Peyer's patch (tissue), 4 donors: ENCODE results near the gene CD177.
"Not testable (repeated sequence)": the region's sequence is repeated elsewhere in the genome, so short reads cannot be mapped to it uniquely, and the experiment has no call there.

ENCODE experiments used
- POLR2A ChIP-seq, 2 donors: fragments of 450-650 bp; IDR thresholded peaks; one replicate each; pipeline ENCODE4 v1.5.1; 2017; ENCODE audit warnings: antibody characterized with exemption in 2 of 2, mild to moderate bottlenecking in 2 of 2, moderate library complexity in 2 of 2
- TF ChIP-seq, protein P1 (sequence below), 6 experiments: fragments of 450-650 bp in 4 of 6; fragments of 200-600 bp in 2 of 6; sonication (generic) in 1 of 6; IDR thresholded peaks; one replicate each; pipeline ENCODE4 v1.5.1; 2017 to 2019; ENCODE audit warnings: antibody characterized with exemption in 6 of 6, mild to moderate bottlenecking in 3 of 6, moderate library complexity in 1 of 6

DNA sequence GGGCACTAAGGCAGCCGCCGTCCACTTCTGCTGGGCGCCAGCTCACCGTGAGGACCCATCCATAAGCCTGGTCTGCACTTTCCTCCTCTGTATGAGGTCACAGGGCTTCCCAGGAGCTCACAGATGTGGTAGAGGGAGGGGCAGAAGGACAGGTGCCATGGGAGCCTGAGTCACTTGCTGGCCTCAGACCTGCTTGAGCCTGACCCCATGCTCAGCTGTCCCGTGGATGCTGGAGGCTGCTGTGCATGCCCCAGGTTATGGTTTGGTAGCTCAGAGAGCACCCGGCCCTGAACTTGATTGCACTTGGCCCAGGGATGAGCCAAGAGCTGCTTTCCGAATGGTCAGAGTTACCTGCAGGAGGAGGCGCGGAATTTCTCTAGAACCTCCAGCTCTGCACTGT lies 12.2 kb downstream of the CD177 start:
- TF ChIP-seq, protein P1, sequence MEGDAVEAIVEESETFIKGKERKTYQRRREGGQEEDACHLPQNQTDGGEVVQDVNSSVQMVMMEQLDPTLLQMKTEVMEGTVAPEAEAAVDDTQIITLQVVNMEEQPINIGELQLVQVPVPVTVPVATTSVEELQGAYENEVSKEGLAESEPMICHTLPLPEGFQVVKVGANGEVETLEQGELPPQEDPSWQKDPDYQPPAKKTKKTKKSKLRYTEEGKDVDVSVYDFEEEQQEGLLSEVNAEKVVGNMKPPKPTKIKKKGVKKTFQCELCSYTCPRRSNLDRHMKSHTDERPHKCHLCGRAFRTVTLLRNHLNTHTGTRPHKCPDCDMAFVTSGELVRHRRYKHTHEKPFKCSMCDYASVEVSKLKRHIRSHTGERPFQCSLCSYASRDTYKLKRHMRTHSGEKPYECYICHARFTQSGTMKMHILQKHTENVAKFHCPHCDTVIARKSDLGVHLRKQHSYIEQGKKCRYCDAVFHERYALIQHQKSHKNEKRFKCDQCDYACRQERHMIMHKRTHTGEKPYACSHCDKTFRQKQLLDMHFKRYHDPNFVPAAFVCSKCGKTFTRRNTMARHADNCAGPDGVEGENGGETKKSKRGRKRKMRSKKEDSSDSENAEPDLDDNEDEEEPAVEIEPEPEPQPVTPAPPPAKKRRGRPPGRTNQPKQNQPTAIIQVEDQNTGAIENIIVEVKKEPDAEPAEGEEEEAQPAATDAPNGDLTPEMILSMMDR (IDR thresholded peaks at IDR 0.05): not testable (repeated sequence)
- TF ChIP-seq POLR2A (IDR thresholded peaks at IDR 0.05): not testable (repeated sequence)
